WTC11 (cell line): ENCODE measurements around the gene MAML2.

Source experiments
- ATF1 ChIP-seq: sonication (generic); formaldehyde crosslinking; IDR thresholded peaks from 2 replicates; pipeline ENCODE4 v1.8.1; 2023; ENCODE audit warnings: mild to moderate bottlenecking, moderate library complexity, missing genetic modification reagents
- JUN ChIP-seq: sonication (generic); formaldehyde crosslinking; IDR thresholded peaks from 2 replicates; pipeline ENCODE4 v1.8.0; 2023; ENCODE audit warnings: mild to moderate bottlenecking, missing genetic modification reagents
- NFYB ChIP-seq: sonication (generic); formaldehyde crosslinking; conservative IDR thresholded peaks from 2 replicates; pipeline ENCODE4 v1.8.0; 2022; ENCODE audit warnings: low read depth, missing genetic modification reagents
- NR2C2 ChIP-seq: sonication (generic); formaldehyde crosslinking; IDR thresholded peaks from 2 replicates; pipeline ENCODE4 v1.8.0; 2022; ENCODE audit warnings: mild to moderate bottlenecking, missing genetic modification reagents
- NR3C1 ChIP-seq: sonication (generic); formaldehyde crosslinking; conservative IDR thresholded peaks from 2 replicates; pipeline ENCODE4 v1.8.1; 2023; ENCODE audit warnings: low read depth, mild to moderate bottlenecking, missing genetic modification reagents
- TEAD1 ChIP-seq: sonication (generic); formaldehyde crosslinking; IDR thresholded peaks from 2 replicates; pipeline ENCODE4 v1.8.0; 2022; ENCODE audit warnings: mild to moderate bottlenecking, missing genetic modification reagents
- TF ChIP-seq, protein P1 (sequence below): fragments of 200-600 bp; IDR thresholded peaks from 2 replicates; pipeline ENCODE4 v1.8.0; 2022; ENCODE audit warnings: antibody characterized with exemption
- TF ChIP-seq, protein P2 (sequence below): sonication (generic); formaldehyde crosslinking; IDR thresholded peaks from 2 replicates; pipeline ENCODE4 v1.8.0; 2022; ENCODE audit warnings: mild to moderate bottlenecking, missing genetic modification reagents

DNA sequence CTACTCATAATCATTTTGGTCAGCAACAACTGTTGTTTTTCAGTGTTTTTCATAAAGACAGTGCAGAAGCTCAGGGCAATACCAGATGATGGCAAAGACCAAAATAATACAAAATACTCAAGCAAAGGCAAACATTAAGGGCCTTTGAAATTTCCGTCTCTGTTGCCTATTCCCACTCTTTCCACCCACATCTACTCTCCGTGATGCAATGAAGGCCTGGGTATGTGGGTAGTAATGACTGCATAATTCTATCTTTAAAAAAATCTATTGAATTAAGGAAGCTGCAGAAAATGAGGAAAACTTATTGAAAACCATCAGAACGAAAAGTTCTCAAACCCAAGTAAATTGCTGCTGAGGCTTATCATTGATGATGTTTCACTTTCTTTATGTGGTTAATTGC lies 203.3 kb downstream of the MAML2 start:
- TF ChIP-seq ATF1 (CRISPR knock-in tag): no peak
- TF ChIP-seq, protein P1, sequence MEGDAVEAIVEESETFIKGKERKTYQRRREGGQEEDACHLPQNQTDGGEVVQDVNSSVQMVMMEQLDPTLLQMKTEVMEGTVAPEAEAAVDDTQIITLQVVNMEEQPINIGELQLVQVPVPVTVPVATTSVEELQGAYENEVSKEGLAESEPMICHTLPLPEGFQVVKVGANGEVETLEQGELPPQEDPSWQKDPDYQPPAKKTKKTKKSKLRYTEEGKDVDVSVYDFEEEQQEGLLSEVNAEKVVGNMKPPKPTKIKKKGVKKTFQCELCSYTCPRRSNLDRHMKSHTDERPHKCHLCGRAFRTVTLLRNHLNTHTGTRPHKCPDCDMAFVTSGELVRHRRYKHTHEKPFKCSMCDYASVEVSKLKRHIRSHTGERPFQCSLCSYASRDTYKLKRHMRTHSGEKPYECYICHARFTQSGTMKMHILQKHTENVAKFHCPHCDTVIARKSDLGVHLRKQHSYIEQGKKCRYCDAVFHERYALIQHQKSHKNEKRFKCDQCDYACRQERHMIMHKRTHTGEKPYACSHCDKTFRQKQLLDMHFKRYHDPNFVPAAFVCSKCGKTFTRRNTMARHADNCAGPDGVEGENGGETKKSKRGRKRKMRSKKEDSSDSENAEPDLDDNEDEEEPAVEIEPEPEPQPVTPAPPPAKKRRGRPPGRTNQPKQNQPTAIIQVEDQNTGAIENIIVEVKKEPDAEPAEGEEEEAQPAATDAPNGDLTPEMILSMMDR: no peak
- TF ChIP-seq JUN (CRISPR knock-in tag): no peak
- no peak for TF ChIP-seq TEAD1 (CRISPR knock-in tag)
- no peak for TF ChIP-seq NR2C2 (CRISPR knock-in tag)
- TF ChIP-seq NR3C1 (CRISPR knock-in tag): no peak
- TF ChIP-seq, protein P2, sequence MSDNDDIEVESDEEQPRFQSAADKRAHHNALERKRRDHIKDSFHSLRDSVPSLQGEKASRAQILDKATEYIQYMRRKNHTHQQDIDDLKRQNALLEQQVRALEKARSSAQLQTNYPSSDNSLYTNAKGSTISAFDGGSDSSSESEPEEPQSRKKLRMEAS (CRISPR knock-in tag): no peak
- TF ChIP-seq NFYB: no peak
